HEK293 (cell line): ENCODE measurements around the gene STX4.

Source experiments
- FEZF1 ChIP-seq: fragments of 450-650 bp; formaldehyde crosslinking; IDR thresholded peaks from 2 replicates; pipeline ENCODE4 v1.5.1; 2016; ENCODE audit warnings: missing biosample characterization, missing genetic modification characterization
- GLI4 ChIP-seq: fragments of 450-650 bp; formaldehyde crosslinking; IDR thresholded peaks from 2 replicates; pipeline ENCODE4 v1.5.1; 2016; ENCODE audit warnings: missing biosample characterization, missing genetic modification characterization
- GLIS1 ChIP-seq: fragments of 450-650 bp; formaldehyde crosslinking; IDR thresholded peaks from 2 replicates; pipeline ENCODE4 v1.5.1; 2016; ENCODE audit warnings: missing biosample characterization, missing genetic modification characterization
- MZF1 ChIP-seq: fragments of 450-650 bp; formaldehyde crosslinking; IDR thresholded peaks from 2 replicates; pipeline ENCODE4 v1.5.1; 2017; ENCODE audit warnings: missing biosample characterization, missing genetic modification characterization, borderline replicate concordance
- PRDM10 ChIP-seq: fragments of 450-650 bp; formaldehyde crosslinking; IDR thresholded peaks from 2 replicates; pipeline ENCODE4 v1.5.1; 2016; ENCODE audit warnings: missing biosample characterization, missing genetic modification characterization
- REPIN1 ChIP-seq: fragments of 450-650 bp; formaldehyde crosslinking; IDR thresholded peaks from 2 replicates; pipeline ENCODE4 v1.5.1; 2017; ENCODE audit warnings: missing biosample characterization, missing genetic modification characterization, low read depth
- SETDB1 ChIP-seq: IDR thresholded peaks from one replicate; pipeline ENCODE4 v1.6.1; 2017; ENCODE audit warnings: mild to moderate bottlenecking, low read length, moderate library complexity, mixed read lengths; ENCODE audit not compliant: insufficient read length
- ZBTB21 ChIP-seq: fragments of 450-650 bp; formaldehyde crosslinking; IDR thresholded peaks from 2 replicates; pipeline ENCODE4 v1.5.1; 2017; ENCODE audit warnings: missing biosample characterization, missing genetic modification characterization
- ZBTB8A ChIP-seq: fragments of 450-650 bp; formaldehyde crosslinking; IDR thresholded peaks from 2 replicates; pipeline ENCODE4 v1.5.1; 2016; ENCODE audit warnings: missing biosample characterization, missing genetic modification characterization
- ZIC2 ChIP-seq: fragments of 450-650 bp; formaldehyde crosslinking; IDR thresholded peaks from 2 replicates; pipeline ENCODE4 v1.5.1; 2016; ENCODE audit warnings: missing biosample characterization, missing genetic modification characterization
- ZNF184 ChIP-seq: fragments of 450-650 bp; IDR thresholded peaks from 2 replicates; pipeline ENCODE4 v1.5.1; 2018; ENCODE audit warnings: missing biosample characterization, mild to moderate bottlenecking, missing genetic modification characterization
- ZNF302 ChIP-seq: fragments of 450-650 bp; formaldehyde crosslinking; IDR thresholded peaks from 2 replicates; pipeline ENCODE4 v1.5.1; 2016; ENCODE audit warnings: missing biosample characterization, missing genetic modification characterization, low read depth
- ZNF335 ChIP-seq: fragments of 450-650 bp; formaldehyde crosslinking; conservative IDR thresholded peaks from 2 replicates; pipeline ENCODE4 v1.5.1; 2016; ENCODE audit warnings: missing biosample characterization, missing genetic modification characterization
- ZNF530 ChIP-seq: fragments of 450-650 bp; formaldehyde crosslinking; IDR thresholded peaks from 2 replicates; pipeline ENCODE4 v1.5.1; 2016; ENCODE audit warnings: low read depth, missing biosample characterization, missing genetic modification characterization
- ZNF560 ChIP-seq: fragments of 450-650 bp; formaldehyde crosslinking; IDR thresholded peaks from 2 replicates; pipeline ENCODE4 v1.5.1; 2017; ENCODE audit warnings: missing biosample characterization, missing genetic modification characterization, borderline replicate concordance
- ZNF561 ChIP-seq: fragments of 450-650 bp; IDR thresholded peaks from 2 replicates; pipeline ENCODE4 v1.5.1; 2018; ENCODE audit warnings: missing biosample characterization, missing genetic modification characterization, borderline replicate concordance
- ZNF571 ChIP-seq: fragments of 450-650 bp; formaldehyde crosslinking; IDR thresholded peaks from 2 replicates; pipeline ENCODE4 v1.5.0; 2017; ENCODE audit warnings: missing biosample characterization, missing genetic modification characterization
- ZNF580 ChIP-seq: fragments of 450-650 bp; formaldehyde crosslinking; IDR thresholded peaks from 2 replicates; pipeline ENCODE4 v1.5.1; 2016; ENCODE audit warnings: missing biosample characterization, missing genetic modification characterization
- ZNF623 ChIP-seq: fragments of 450-650 bp; formaldehyde crosslinking; IDR thresholded peaks from 2 replicates; pipeline ENCODE4 v1.5.1; 2016; ENCODE audit warnings: missing biosample characterization, missing genetic modification characterization
- ZNF629 ChIP-seq: fragments of 450-650 bp; formaldehyde crosslinking; IDR thresholded peaks from 2 replicates; pipeline ENCODE4 v1.5.1; 2017; ENCODE audit warnings: missing biosample characterization, missing genetic modification characterization
- ZNF664 ChIP-seq: fragments of 450-650 bp; formaldehyde crosslinking; IDR thresholded peaks from 2 replicates; pipeline ENCODE4 v1.5.1; 2016; ENCODE audit warnings: missing biosample characterization, missing genetic modification characterization
- ZNF776 ChIP-seq: fragments of 450-650 bp; formaldehyde crosslinking; IDR thresholded peaks from 2 replicates; pipeline ENCODE4 v1.5.0; 2017; ENCODE audit warnings: missing biosample characterization, missing genetic modification characterization, borderline replicate concordance
- ZNF837 ChIP-seq: fragments of 450-650 bp; formaldehyde crosslinking; IDR thresholded peaks from 2 replicates; pipeline ENCODE4 v1.5.1; 2016; ENCODE audit warnings: missing biosample characterization, missing genetic modification characterization
- ZSCAN16 ChIP-seq: fragments of 450-650 bp; formaldehyde crosslinking; IDR thresholded peaks from 2 replicates; pipeline ENCODE4 v1.5.1; 2016; ENCODE audit warnings: missing biosample characterization, missing genetic modification characterization
- TF ChIP-seq, protein P1 (sequence below): fragments of 450-650 bp; formaldehyde crosslinking; IDR thresholded peaks from 2 replicates; pipeline ENCODE4 v1.5.1; 2016; ENCODE audit warnings: missing biosample characterization, missing genetic modification characterization
- TF ChIP-seq, protein P2 (sequence below): fragments of 450-650 bp; formaldehyde crosslinking; IDR thresholded peaks from 2 replicates; pipeline ENCODE4 v1.5.1; 2016; ENCODE audit warnings: missing biosample characterization, missing genetic modification characterization, low read depth

The STX4 gene

DNA sequence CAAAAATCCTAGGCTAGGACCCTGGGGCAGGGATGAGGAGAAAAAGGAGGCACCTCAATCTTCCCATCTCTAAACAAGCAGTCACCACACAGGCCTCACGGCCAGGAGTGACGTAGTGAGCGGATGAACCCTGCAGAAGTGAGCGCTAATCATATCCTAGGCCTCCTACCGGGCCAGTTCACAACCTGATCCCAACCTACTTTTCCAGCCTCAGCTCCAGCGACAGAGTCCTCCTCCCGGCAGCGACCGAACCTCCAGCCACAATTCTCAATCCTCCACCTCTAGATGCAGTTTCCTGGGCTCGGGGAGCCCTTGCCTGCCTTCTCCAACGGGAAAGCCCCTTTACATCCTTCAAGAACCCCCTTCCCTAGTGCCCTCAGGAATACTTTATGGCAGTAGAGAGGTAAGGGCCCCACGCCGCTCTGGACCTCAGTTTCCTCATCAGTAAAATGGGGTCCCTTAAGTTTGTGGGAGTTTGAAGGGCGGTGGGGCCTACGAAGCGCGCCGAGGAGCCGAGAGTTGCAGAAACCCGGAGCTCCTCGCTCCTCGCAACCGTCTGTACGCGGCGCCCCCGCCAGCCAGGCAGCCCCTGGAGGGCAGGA, 39.3 kb downstream of the STX4 start (continued):
- no peak for TF ChIP-seq REPIN1 (tag by site-specific recombination)
- no peak for TF ChIP-seq ZNF184
- no peak for TF ChIP-seq SETDB1
- peak; percentile 3 for TF ChIP-seq ZNF629 (tag by site-specific recombination)
- no peak for TF ChIP-seq ZNF530
- TF ChIP-seq ZNF580 (tag by site-specific recombination): no peak
- TF ChIP-seq ZNF837: no peak
- TF ChIP-seq ZNF302 (tag by site-specific recombination): no peak
- TF ChIP-seq ZNF335 (tag by site-specific recombination): peak; percentile 45
- TF ChIP-seq ZNF561 (tag by site-specific recombination): no peak
- TF ChIP-seq ZNF560: no peak
- peak; percentile 8; the same call in 1 of the 2 replicates for TF ChIP-seq ZNF623 (tag by site-specific recombination)
- TF ChIP-seq GLIS1 (tag by site-specific recombination): peak; percentile 24; the same call in 1 of the 2 replicates
- TF ChIP-seq ZBTB8A (tag by site-specific recombination): no peak
- no peak for TF ChIP-seq GLI4 (tag by site-specific recombination)
- no peak for TF ChIP-seq ZNF571 (tag by site-specific recombination)
- TF ChIP-seq ZNF664 (tag by site-specific recombination): no peak
- TF ChIP-seq ZBTB21 (tag by site-specific recombination): peak; percentile 56
- TF ChIP-seq PRDM10 (tag by site-specific recombination): no peak
- TF ChIP-seq ZSCAN16 (tag by site-specific recombination): no peak
- TF ChIP-seq, protein P1, sequence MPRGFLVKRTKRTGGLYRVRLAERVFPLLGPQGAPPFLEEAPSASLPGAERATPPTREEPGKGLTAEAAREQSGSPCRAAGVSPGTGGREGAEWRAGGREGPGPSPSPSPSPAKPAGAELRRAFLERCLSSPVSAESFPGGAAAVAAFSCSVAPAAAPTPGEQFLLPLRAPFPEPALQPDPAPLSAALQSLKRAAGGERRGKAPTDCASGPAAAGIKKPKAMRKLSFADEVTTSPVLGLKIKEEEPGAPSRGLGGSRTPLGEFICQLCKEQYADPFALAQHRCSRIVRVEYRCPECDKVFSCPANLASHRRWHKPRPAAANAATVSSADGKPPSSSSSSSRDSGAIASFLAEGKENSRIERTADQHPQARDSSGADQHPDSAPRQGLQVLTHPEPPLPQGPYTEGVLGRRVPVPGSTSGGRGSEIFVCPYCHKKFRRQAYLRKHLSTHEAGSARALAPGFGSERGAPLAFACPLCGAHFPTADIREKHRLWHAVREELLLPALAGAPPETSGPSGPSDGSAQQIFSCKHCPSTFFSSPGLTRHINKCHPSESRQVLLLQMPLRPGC: no peak
- TF ChIP-seq, protein P2, sequence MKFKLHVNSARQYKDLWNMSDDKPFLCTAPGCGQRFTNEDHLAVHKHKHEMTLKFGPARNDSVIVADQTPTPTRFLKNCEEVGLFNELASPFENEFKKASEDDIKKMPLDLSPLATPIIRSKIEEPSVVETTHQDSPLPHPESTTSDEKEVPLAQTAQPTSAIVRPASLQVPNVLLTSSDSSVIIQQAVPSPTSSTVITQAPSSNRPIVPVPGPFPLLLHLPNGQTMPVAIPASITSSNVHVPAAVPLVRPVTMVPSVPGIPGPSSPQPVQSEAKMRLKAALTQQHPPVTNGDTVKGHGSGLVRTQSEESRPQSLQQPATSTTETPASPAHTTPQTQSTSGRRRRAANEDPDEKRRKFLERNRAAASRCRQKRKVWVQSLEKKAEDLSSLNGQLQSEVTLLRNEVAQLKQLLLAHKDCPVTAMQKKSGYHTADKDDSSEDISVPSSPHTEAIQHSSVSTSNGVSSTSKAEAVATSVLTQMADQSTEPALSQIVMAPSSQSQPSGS (tag by site-specific recombination): peak; percentile 29; the same call in 1 of the 2 replicates
- no peak for TF ChIP-seq FEZF1 (tag by site-specific recombination)
- TF ChIP-seq ZIC2 (tag by site-specific recombination): no peak
- no peak for TF ChIP-seq ZNF776 (tag by site-specific recombination)
- no peak for TF ChIP-seq MZF1 (tag by site-specific recombination)
- TF ChIP-seq, all 188 proteins: peak for 11
